Smooth muscle cell (in vitro differentiated cells): Measurements from ENCODE around the gene LUC7L3. TPM values are rescaled to one million over a fixed set of nuclear protein-coding genes. Genes with fewer than 3 reads are reported as not detected.

Source experiments
- DNase-seq: peaks from one replicate; lab custom pipeline; 2025; ENCODE audit not compliant: unreplicated experiment; lab: John Stamatoyannopoulos, UW
- H2AFZ ChIP-seq: fragments of 200-600 bp; sonication (generic); 2 replicates; pipeline ENCODE4 v1.6.0; 2016; ENCODE audit warnings: antibody characterized with exemption, low read depth, mild to moderate bottlenecking
- H3F3A ChIP-seq: fragments of 200-600 bp; sonication (generic); 2 replicates; pipeline ENCODE4 v1.6.0; 2017; ENCODE audit warnings: antibody characterized with exemption, low read depth
- H3K27ac ChIP-seq: fragments of 200-600 bp; sonication (generic); 2 replicates; pipeline ENCODE4 v1.5.1; 2016; ENCODE audit warnings: low read depth, mild to moderate bottlenecking
- H3K27me3 ChIP-seq: fragments of 200-600 bp; sonication (generic); 2 replicates; pipeline ENCODE4 v1.6.1; 2016; ENCODE audit warnings: low read depth, mild to moderate bottlenecking
- H3K36me3 ChIP-seq: fragments of 200-600 bp; sonication (generic); 2 replicates; pipeline ENCODE4 v1.5.1; 2016; ENCODE audit warnings: low read depth
- H3K4me1 ChIP-seq: fragments of 200-600 bp; sonication (generic); 2 replicates; pipeline ENCODE4 v1.5.1; 2016; ENCODE audit warnings: low read depth
- H3K4me2 ChIP-seq: fragments of 200-600 bp; sonication (generic); 2 replicates; pipeline ENCODE4 v1.6.0; 2016; ENCODE audit warnings: mild to moderate bottlenecking
- H3K4me3 ChIP-seq: fragments of 200-600 bp; sonication (generic); 2 replicates; pipeline ENCODE4 v1.5.1; 2016; ENCODE audit warnings: mild to moderate bottlenecking
- H3K79me2 ChIP-seq: fragments of 200-600 bp; sonication (generic); 2 replicates; pipeline ENCODE4 v1.6.0; 2016; ENCODE audit warnings: low read depth, mild to moderate bottlenecking
- H3K9ac ChIP-seq: fragments of 200-600 bp; sonication (generic); 2 replicates; pipeline ENCODE4 v1.6.0; 2016; ENCODE audit warnings: low read depth
- H3K9me3 ChIP-seq: fragments of 200-600 bp; sonication (generic); replicated peaks from 2 replicates; pipeline ENCODE4 v1.5.1; 2016; ENCODE audit warnings: low read depth
- H4K20me1 ChIP-seq: fragments of 200-600 bp; sonication (generic); 2 replicates; pipeline ENCODE4 v1.6.0; 2016; ENCODE audit warnings: low read depth
- CTCF ChIP-seq: fragments of 200-600 bp; sonication (generic); IDR thresholded peaks from 2 replicates; pipeline ENCODE4 v1.5.1; 2017; ENCODE audit warnings: borderline replicate concordance, mild to moderate bottlenecking, antibody characterized with exemption; ENCODE audit not compliant: insufficient read depth, poor library complexity, severe bottlenecking
- WGBS: methylation state at CpG from one replicate; pipeline ENCODE4 v1.1.7; 2016; ENCODE audit warnings: low lambda C conversion rate; 5-methylcytosine and 5-hydroxymethylcytosine counted together
- polyA plus RNA-seq: library from polyadenylated mRNA; unstranded; fragments of >200 nt; fragmentation: Nextera tagmentation; extraction: Ambion mirVana; gene quantifications from 2 replicates; pipeline ENCODE4 v1.2.1, GENCODE V29; 2016
- total RNA-seq: library from RNA; depleted of rRNA; stranded (reverse); fragments of >200 nt; gene quantifications from 2 replicates; pipeline ENCODE4 v1.2.3, GENCODE V29; 2014

LUC7L3 gene
- total and polyA plus RNA-seq, 2 experiments from 2014 or later = 75.9 to 77.8 TPM

- no peaks in the 10 kb centered on the region for H3K79me2 ChIP-seq
- 54% methylated on average over 19 of the region's 19 CpGs for whole genome bisulfite sequencing
- no peak overlapping the region for H3K4me2 ChIP-seq
- no peak overlapping the region for H2AFZ ChIP-seq
- no peaks in the 10 kb centered on the region for H3K9me3 ChIP-seq
- no peak overlapping the region for H3K27ac ChIP-seq
- H3K36me3 ChIP-seq = no peaks in the 10 kb centered on the region
- H3K4me1 ChIP-seq = peaks cover 32% of the 10 kb centered on the region
- TF ChIP-seq CTCF = no peak
- H3K9ac ChIP-seq = no peak overlapping the region
- no peak overlapping the region for H3K4me3 ChIP-seq
- H3K27me3 ChIP-seq = no peaks in the 10 kb centered on the region
- peaks cover under 1% of the 10 kb centered on the region for H4K20me1 ChIP-seq
- no peak for DNase-seq
- H3F3A ChIP-seq = peaks cover 17% of the 10 kb centered on the region
These were observed 29.2 kb upstream of the LUC7L3 start for GRCh38 chr17:50689956-50690886.

- peaks cover 20% of the 10 kb centered on the region for H3F3A ChIP-seq
- no peak for DNase-seq
- TF ChIP-seq CTCF = no peak
- no peak overlapping the region for H3K9ac ChIP-seq
- no peak overlapping the region for H3K4me2 ChIP-seq
- no peaks in the 10 kb centered on the region for H3K9me3 ChIP-seq
- peaks cover 6% of the 10 kb centered on the region for H3K36me3 ChIP-seq
- H2AFZ ChIP-seq = no peak overlapping the region
- no peak overlapping the region for H3K4me3 ChIP-seq
- peaks cover 4% of the 10 kb centered on the region for H4K20me1 ChIP-seq
- no peaks in the 10 kb centered on the region for H3K79me2 ChIP-seq
- no peak overlapping the region for H3K27ac ChIP-seq
- 87% methylated on average over 9 of the region's 9 CpGs for WGBS
- peaks cover 32% of the 10 kb centered on the region for H3K4me1 ChIP-seq
- H3K27me3 ChIP-seq = no peaks in the 10 kb centered on the region
These were observed 28.4 kb upstream of the LUC7L3 start for GRCh38 chr17:50690887-50691549.

DNA sequence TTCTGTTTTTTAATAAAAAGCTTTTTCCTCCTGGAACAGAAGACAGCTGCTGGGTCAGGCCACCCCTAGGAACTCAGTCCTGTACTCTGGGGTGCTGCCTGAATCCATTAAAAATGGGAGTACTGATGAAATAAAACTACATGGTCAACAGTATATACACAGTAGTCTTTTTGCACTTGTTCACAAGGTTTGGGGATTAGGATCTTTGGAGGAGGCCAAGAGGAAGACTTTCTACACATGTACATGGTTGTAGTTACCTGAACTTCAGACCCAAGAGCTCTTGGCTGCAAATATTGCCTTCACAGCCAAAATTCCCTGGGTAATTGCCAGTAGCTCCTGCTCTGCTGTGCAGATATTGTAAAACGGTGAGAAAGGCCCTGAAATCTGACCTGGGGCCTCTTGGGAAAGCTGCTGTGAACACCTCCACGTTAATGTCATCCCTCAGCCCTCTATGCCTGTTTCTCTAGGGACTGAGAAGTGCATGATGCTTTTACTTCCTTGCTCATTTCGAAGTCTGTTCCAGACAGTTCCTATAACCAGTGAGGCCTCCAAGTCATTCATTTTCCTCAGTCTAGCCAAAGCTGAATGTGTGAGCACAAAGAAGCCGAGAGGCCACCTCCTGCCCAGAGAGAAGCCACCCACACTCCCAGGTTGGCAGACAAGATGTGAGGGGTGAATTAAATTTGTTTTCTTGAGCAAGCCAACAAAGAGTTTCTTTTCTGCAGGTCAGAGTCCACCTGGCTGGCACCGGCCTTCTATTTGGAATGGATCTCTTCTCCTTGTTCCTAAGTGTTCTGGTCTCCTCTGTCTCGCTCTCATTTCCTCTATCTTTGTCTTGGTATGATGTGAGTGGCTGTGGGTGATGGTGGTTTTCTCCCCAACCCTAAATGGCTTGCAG, 27.6 kb upstream of the LUC7L3 start:
- no peaks in the 10 kb centered on the region for H3K79me2 ChIP-seq
- H4K20me1 ChIP-seq = peaks cover 4% of the 10 kb centered on the region
- H3K27me3 ChIP-seq = no peaks in the 10 kb centered on the region
- no peak for DNase-seq
- no peaks in the 10 kb centered on the region for H3K9me3 ChIP-seq
- H2AFZ ChIP-seq = no peak overlapping the region
- H3K4me3 ChIP-seq = no peak overlapping the region
- H3K27ac ChIP-seq = no peak overlapping the region
- no peak for TF ChIP-seq CTCF
- 86% methylated on average over 6 of the region's 6 CpGs for WGBS
- peaks cover 32% of the 10 kb centered on the region for H3K4me1 ChIP-seq
- H3K4me2 ChIP-seq = no peak overlapping the region
- H3K9ac ChIP-seq = no peak overlapping the region
- peaks cover 12% of the 10 kb centered on the region for H3K36me3 ChIP-seq
- peaks cover 20% of the 10 kb centered on the region for H3F3A ChIP-seq
